Femur (tissue), 1 donor: ENCODE results near the gene PIMREG.

Source experiments
- DNase-seq: peaks from one replicate; pipeline ENCODE4 v3.0.0-alpha.2; 2017

PIMREG gene

GRCh38 chr17:6462692-6463091 lies 18.4 kb downstream of the PIMREG start:
- no peak for DNase-seq

- no peak for DNase-seq
Observed at GRCh38 chr17:6463616-6464445, 19.6 kb downstream of the PIMREG start.

- DNase-seq = no peak
Observed at GRCh38 chr17:6464446-6465041, 20.3 kb downstream of the PIMREG start.

GRCh38 chr17:6465206-6466003 lies 21.1 kb downstream of the PIMREG start:
- no peak for DNase-seq

GRCh38 chr17:6467567-6467966 lies 23.3 kb downstream of the PIMREG start:
- DNase-seq = no peak

- DNase-seq = no peak
Observed at GRCh38 chr17:6468051-6468790, 24.0 kb downstream of the PIMREG start.

- DNase-seq = no peak
Observed at GRCh38 chr17:6470146-6470718, 26.0 kb downstream of the PIMREG start.

GRCh38 chr17:6470751-6471521 lies 26.7 kb downstream of the PIMREG start:
- no peak for DNase-seq

GRCh38 chr17:6471531-6472465 lies 27.5 kb downstream of the PIMREG start:
- no peak for DNase-seq

- no peak for DNase-seq
Observed at GRCh38 chr17:6472517-6472916, 28.3 kb downstream of the PIMREG start.

GRCh38 chr17:6473128-6473767 lies 29.0 kb downstream of the PIMREG start:
- peak; percentile 87 for DNase-seq

GRCh38 chr17:6474376-6474775 lies 30.1 kb downstream of the PIMREG start:
- no peak for DNase-seq

- DNase-seq = no peak
Observed at GRCh38 chr17:6474906-6475305, 30.7 kb downstream of the PIMREG start.

- DNase-seq = no peak
Observed at GRCh38 chr17:6475411-6475810, 31.2 kb downstream of the PIMREG start.

GRCh38 chr17:6476076-6476809 lies 32.0 kb downstream of the PIMREG start:
- no peak for DNase-seq

GRCh38 chr17:6476810-6477179 lies 32.5 kb downstream of the PIMREG start:
- DNase-seq = no peak

GRCh38 chr17:6477831-6478383 lies 33.7 kb downstream of the PIMREG start:
- no peak for DNase-seq

- no peak for DNase-seq
Observed at GRCh38 chr17:6478486-6478885, 34.2 kb downstream of the PIMREG start.
